ENCODE data around the gene SIDT1. TPM values are rescaled to one million over a fixed set of nuclear protein-coding genes. Genes with fewer than 3 reads are reported as not detected.

The SIDT1 gene
- total and polyA plus RNA-seq, 8 donors, result 0.81 to 142 (median 14.5) TPM

GRCh38 chr3:113498221-113499005 is 33.9 kb upstream of the SIDT1 start:
- Histone ChIP-seq H3K27me3 (no peaks in the 10 kb centered on the region), H3K9me3 (no peaks in the 10 kb centered on the region), H3K27ac (no peak overlapping the region), H3K4me1 (peaks cover 0 to 5% (median 0%) of the 10 kb centered on the region in 4 donors), H3K36me3 (peaks cover 0 to 48% (median 42%) of the 10 kb centered on the region in 4 donors), H3K4me3 (no peak overlapping the region)
- WGBS, 5 donors, result 71 to 82% (median 74%) methylated on average over 5 of the region's 5 CpGs
- no peak for DNase-seq
- intact Hi-C loops (cut with DNase I; ENCODE audit: low total_unique reads), result loop anchor here (5.0 kb wide), 1 partner anchor 79 kb away; no protein-coding TSS in a partner anchor
- no peak for TF ChIP-seq POLR2AphosphoS5 (IDR thresholded peaks at IDR 0.05)
- TF ChIP-seq, protein P1, sequence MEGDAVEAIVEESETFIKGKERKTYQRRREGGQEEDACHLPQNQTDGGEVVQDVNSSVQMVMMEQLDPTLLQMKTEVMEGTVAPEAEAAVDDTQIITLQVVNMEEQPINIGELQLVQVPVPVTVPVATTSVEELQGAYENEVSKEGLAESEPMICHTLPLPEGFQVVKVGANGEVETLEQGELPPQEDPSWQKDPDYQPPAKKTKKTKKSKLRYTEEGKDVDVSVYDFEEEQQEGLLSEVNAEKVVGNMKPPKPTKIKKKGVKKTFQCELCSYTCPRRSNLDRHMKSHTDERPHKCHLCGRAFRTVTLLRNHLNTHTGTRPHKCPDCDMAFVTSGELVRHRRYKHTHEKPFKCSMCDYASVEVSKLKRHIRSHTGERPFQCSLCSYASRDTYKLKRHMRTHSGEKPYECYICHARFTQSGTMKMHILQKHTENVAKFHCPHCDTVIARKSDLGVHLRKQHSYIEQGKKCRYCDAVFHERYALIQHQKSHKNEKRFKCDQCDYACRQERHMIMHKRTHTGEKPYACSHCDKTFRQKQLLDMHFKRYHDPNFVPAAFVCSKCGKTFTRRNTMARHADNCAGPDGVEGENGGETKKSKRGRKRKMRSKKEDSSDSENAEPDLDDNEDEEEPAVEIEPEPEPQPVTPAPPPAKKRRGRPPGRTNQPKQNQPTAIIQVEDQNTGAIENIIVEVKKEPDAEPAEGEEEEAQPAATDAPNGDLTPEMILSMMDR (IDR thresholded peaks at IDR 0.05), result no peak
- no peak for TF ChIP-seq EP300 (IDR thresholded peaks at IDR 0.05)
- no peak for TF ChIP-seq POLR2A (IDR thresholded peaks at IDR 0.05)

DNA sequence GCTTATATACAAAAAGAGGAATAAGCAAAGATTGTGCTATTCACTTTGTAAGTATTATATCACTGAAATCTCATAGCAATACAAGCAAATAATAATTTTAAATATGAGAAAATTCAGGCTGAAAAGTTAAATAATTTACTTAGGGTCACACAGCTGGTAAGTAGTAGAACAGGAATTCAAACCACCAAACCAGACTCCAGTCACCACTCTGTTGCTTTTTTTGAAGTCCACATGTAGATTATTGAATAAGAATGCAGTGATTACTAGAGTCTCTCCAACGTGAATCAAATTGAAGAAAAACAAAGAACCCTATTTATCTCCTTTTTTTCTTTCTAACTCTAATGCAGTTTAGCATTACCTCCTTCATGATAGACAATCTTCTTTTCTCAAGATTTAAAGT is 33.3 kb upstream of the SIDT1 start:
- DNase-seq, result no peak
- 22 to 48% (median 24%) methylated on average over 1 of the region's 1 CpG for WGBS, 5 donors
- Histone ChIP-seq H3K4me1 (peaks cover 0 to 5% (median 0%) of the 10 kb centered on the region in 4 donors), H3K4me3 (no peak overlapping the region), H3K36me3 (peaks cover 0 to 48% (median 43%) of the 10 kb centered on the region in 4 donors), H3K27ac (no peak overlapping the region), H3K27me3 (no peaks in the 10 kb centered on the region), H3K9me3 (no peaks in the 10 kb centered on the region)
- TF ChIP-seq, protein P1 (IDR thresholded peaks at IDR 0.05), result no peak
- no peak for TF ChIP-seq POLR2A (IDR thresholded peaks at IDR 0.05)
- TF ChIP-seq EP300 (IDR thresholded peaks at IDR 0.05), result no peak
- TF ChIP-seq POLR2AphosphoS5 (IDR thresholded peaks at IDR 0.05), result no peak
- intact Hi-C loops (cut with DNase I; ENCODE audit: low total_unique reads), result loop anchor here (5.0 kb wide), 1 partner anchor 78 kb away; no protein-coding TSS in a partner anchor

DNA sequence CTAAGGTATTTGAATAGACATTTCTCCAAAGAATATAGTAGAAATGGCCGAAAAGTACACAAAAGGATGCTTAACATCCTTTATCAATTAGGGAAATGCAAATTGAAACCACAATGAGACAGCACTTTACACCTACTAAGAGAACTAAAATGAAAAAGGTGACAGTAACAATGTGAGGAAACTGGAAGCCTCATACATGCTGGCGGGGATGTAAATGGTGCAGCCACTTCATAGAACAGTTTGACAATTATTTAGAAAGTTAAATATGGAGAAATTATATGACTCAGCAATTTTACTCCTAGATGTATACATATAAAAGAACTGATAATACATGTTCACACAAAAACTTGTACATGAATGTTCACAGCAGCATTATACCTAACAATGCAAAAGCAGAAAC is 30.8 kb upstream of the SIDT1 start:
- H3K27me3 ChIP-seq, result no peaks in the 10 kb centered on the region
- H3K27ac ChIP-seq, result no peak overlapping the region
- no peaks in the 10 kb centered on the region for H3K4me1 ChIP-seq
- peaks cover 0 to 65% (median 60%) of the 10 kb centered on the region in 4 donors for H3K36me3 ChIP-seq
- no peaks in the 10 kb centered on the region for H3K9me3 ChIP-seq
- 75 to 90% (median 86%) methylated on average over 2 of the region's 2 CpGs for WGBS, 5 donors
- intact Hi-C loops (cut with DNase I; ENCODE audit: low total_unique reads), result no loop called here
- TF ChIP-seq POLR2A (IDR thresholded peaks at IDR 0.05) (no peak), EP300 (IDR thresholded peaks at IDR 0.05) (no peak), POLR2AphosphoS5 (IDR thresholded peaks at IDR 0.05) (no peak)
- TF ChIP-seq, protein P1 (IDR thresholded peaks at IDR 0.05), result no peak
- no peak overlapping the region for H3K4me3 ChIP-seq
- no peak for DNase-seq

DNA sequence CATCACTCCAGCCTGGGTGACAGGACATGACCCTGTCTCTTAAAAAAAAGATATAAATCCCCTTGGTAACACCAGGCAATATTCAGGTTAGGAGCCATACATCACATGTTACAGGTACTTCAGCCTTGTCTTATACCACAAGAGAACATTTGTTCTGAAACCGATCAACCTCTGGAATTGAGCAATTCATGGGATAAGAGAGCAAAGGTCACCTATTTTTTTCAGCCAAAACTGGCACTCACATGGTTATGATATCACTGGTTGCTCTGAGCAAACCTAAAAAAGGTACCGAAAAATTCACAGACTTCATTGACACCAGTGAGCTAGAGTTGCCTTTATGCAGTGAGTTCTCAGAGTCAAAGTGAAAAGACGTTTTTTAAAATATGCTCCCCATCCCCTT is 26.5 kb upstream of the SIDT1 start:
- no peak for DNase-seq
- H3K9me3 ChIP-seq, result no peaks in the 10 kb centered on the region
- 83 to 92% (median 85%) methylated on average over 3 of the region's 3 CpGs for WGBS, 5 donors
- no peak overlapping the region for H3K4me3 ChIP-seq
- peaks cover 0 to 34% (median 30%) of the 10 kb centered on the region in 4 donors for H3K36me3 ChIP-seq
- H3K4me1 ChIP-seq, result no peaks in the 10 kb centered on the region
- intact Hi-C loops (cut with DNase I; ENCODE audit: low total_unique reads), result no loop called here
- H3K27me3 ChIP-seq, result no peaks in the 10 kb centered on the region
- TF ChIP-seq POLR2A (IDR thresholded peaks at IDR 0.05), result no peak
- no peak for TF ChIP-seq POLR2AphosphoS5 (IDR thresholded peaks at IDR 0.05)
- TF ChIP-seq, protein P1 (IDR thresholded peaks at IDR 0.05), result no peak
- TF ChIP-seq EP300 (IDR thresholded peaks at IDR 0.05), result no peak
- no peak overlapping the region for H3K27ac ChIP-seq

Measured in stomach (tissue), 9 donors.